GM19463 (cell line): ENCODE measurements around the gene ADARB2.
"Not testable (repeated sequence)": the region's sequence is repeated elsewhere in the genome, so short reads cannot be mapped to it uniquely, and the experiment has no call there.

ENCODE experiments used
- ATAC-seq: cut with Tn5 transposase; IDR thresholded peaks from one replicate; pipeline ENCODE4 v1.9.1; 2021; ENCODE audit warnings: mild to moderate bottlenecking, moderate library complexity; ENCODE audit not compliant: unreplicated experiment

Gene ADARB2

DNA sequence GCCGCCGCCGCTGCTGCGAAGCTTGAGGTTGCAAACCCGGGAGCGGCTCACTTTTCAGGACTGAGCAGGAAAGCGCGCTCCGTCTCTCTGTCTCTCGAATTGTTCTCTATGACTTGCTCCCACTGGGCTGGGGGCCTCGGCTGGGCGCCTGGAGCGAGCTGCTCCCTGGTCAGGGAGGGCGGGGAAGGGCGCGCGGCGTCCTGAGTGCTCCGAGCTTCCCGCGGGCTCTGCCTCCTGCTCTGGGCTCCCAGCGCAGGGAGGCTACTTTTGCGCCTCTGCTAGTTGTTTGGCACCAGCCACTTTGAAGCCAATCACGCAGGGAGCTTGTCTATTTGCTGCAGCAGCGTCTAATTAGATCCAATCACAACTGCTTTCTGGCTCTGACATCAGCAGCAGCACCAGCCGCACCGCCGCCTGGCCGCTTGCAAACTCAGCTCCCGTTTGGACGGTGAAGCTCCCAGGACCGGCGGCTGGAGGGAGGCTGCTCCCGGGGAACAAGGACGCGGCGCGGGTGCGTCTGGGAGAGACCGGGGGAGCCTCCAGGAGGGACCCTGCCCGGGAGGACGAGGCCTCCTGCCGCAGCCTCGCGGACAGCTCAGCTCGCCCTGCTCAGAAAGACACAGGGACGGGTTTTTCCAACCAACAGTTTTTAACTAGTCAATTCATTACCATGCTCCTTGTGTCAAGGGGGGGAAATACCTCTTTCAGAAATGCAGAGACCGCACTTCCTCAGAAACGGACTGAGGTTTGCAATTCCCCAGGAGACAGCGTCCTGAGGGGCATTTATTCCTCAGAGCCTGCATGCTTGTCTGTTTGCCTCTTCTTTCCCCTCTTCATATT, at the start of gene ADARB2:
ADARB2 (minus strand) TSS at position 304 of the 840 bp plus-strand sequence.
- ATAC-seq, result peak; percentile 68

DNA sequence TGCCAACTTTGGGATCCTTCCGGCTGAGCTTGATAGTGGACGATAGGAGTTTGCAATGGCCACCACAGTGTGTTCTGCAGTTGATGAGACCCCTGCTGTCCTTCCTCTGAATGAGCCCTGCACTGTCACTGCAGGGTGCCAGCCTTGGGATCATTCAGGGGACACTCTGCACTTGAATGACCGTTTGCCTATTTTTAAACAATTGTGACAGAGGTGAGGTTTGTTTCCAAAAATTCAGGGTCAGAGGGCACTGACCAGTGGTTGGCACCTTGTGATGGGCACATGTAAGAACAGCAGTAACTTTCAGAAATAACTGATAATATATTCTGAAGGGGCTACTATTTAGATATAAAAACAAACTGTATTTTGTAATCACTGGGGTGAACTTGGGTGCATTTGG, 48.5 kb upstream of the ADARB2 start:
- no peak for ATAC-seq

DNA sequence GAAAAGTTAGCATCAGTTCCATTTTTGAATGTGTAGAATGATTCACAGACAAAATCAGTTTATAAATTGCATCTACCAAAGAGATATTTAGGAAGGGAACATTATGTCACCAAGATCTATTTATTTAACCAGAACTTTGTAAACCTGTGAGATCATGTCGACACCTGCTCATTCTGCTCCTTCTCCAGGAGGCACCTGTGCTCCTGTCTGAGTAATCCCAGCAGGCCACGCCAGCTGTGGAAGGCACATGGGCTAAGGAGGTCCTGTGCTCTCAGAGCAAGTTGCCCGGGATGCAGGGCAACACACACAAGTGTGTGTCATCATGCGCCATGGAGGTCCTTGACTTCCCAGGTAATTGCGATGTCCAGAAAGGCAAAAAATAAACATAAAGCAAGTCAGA, 45.5 kb upstream of the ADARB2 start:
- no peak for ATAC-seq

DNA sequence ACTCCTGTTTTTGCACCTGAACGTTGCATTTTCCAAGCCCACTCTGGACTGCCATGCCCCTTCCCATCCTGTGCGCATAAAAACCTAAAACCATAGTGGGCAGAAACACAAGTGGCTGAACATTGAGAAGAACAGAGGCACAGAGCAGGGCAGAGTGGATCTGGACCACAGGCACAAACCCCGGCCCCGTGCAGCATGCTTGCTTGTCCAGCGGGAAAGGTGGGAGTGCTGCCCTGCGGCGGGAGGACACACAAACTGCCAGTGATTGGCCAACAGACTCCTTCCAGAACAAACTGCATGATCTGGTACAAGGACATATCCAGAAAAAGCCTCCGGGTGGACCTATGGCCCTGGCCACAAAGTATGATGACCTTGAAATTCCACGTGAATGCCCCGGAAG, 42.5 kb upstream of the ADARB2 start:
- ATAC-seq, result no peak

DNA sequence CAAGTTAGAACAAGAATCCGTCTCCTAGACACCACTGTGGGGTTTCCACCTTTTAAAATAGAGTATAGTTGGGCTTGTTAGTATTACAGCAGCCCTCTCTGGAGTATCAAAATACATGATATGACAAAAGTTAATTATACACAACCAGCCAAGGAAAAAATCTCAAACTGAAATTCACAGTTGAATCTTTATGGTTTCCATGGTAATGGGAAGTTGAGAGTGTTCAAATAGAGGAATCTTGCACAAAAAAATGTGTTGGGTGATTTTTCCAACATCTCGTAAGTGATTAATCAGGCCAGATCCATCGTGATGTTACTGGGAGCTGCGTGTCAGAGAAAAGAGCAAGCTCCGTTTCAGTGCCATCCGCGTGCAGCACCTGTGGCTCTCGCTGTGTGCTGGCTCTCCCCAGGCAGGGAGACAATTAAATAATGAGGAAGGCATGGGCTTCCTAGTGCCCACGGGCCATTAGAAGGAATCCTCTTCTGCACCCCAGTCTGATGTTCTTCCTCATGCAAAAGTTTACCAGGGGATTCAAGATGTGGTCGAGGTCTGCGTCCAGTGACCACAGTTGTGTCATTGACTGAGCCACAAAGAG, 41.1 kb upstream of the ADARB2 start:
- no peak for ATAC-seq

DNA sequence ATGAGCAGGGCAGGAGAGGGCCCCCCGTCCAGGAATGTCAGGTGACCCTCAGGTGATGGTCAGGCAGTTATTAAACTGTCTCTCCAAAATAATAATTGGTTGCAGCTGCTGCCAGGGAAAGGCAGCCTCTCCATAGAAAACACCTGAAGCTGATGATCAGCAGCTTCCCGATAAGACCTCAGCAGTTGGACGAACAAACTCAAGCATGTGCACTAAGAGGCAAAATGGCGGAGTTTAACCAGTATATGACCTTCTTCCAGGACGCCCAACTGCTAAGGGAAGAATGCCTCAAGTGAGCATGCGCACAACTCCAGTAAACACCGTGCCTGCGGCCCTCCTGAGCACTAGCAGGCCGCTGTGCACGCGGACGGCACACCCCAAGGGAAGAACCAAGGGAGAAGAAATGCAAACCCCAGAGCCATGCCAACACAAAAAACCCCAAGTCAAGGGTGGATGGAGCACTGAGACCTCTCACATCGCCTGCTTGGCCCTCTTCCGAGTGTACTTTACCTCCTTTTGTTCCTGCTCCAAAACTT, 38.9 kb upstream of the ADARB2 start:
- no peak for ATAC-seq

DNA sequence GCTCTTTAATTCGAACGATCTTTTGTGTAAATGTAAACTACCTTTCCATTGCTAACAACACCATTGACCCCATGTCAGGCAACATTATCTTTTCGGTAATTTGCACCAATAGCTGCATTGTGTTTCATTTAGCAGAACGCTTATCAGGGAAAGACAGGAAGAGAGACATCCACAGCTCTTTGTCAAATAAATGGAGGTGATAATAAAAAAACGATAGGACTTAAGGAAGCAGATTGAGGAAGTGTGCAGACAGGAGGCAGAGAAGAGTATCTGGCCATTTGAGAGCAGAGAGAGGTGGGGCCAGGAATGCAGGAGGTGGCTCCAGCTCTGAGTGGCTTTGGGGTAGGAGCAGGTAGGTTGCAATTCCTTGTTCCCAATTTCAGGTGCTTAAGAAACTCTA, 37.5 kb upstream of the ADARB2 start:
- ATAC-seq, result no peak

DNA sequence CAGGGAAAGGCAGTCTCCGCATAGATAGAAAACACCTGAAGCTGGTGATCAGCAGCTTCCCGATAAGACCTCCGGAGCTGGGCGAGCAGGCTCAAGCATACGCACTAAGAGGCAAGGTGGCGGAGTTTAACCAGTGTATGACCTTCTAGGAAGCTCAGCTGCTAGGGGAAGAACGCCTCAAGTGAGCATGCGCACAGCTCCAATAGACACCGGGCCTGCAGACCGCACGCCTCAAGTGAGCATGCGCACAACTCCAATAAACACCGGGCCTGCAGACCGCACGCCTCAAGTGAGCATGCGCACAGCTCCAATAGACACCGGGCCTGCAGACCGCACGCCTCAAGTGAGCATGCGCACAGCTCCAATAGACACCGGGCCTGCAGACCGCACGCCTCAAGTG, 35.9 kb upstream of the ADARB2 start:
- ATAC-seq, result not testable (repeated sequence)

DNA sequence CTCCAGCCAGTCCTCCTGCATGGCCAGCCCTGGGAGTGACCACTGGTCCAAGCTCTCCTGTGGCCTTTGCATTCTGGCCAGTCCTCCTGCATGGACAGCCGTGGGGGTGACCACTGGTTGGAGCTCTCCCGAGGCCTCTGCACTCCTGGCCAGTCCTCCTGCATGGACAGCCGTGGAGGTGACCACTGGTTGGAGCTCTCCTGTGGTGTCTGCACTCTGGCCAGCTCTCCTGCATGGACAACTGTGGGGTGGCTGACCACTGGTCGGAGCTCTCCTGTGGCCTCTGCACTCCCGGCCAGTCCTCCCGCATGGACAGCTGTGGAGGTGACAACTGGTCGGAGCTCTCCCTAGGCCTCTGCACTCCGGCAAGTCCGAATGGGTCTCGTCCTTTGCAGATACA, 28.7 kb upstream of the ADARB2 start:
- ATAC-seq, result no peak

DNA sequence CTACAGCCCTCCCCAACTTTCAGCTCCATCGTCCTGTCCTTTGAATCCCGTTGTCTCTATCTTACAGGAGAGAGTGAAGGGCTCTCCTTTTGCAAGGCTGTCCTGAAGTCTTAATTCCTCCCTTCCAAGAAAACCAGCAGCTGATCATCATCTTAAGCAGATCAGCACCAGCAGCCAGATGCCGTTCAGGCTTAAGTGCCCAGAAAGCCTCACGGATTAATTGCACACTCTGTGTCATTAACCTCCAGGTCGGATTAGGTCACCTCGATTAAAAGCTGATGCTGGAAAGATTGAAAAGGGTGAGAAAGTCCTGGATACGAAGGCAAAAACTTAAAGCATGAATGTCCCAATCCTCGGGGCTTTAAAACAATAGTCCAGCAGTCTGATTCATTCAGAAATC, 24.8 kb upstream of the ADARB2 start:
- ATAC-seq, result no peak

DNA sequence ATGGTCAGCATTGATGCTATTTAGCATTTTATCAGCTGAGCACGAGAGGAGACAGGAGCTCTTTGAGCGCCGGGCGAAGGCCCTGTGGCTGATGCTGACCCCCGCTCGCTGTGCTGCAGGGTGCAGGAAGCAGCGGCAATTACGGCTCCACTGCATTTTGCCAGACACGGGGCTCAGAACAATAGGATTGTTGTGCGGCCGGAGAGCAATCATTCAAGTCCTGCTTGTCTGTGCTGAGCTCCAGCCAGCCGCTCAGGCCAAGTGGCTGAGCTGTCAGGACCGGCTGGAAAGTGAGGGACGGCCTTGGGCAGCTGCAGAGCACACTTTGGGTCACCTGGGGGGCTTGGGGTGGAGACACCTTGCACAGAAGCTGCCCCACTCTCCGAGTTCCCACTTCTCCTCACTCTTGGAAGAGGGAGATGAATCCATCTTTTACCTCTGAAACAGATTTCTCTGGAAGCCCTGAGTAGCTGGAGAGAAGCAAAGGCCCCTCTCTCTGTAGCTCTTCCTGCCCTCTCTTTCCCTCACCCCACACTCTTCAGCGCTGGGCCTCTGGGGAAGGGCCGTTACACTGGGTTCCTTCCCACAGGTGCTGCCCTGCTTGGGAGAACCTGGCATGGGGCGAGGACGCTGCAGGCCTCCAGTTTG, 17.3 kb upstream of the ADARB2 start:
- no peak for ATAC-seq

DNA sequence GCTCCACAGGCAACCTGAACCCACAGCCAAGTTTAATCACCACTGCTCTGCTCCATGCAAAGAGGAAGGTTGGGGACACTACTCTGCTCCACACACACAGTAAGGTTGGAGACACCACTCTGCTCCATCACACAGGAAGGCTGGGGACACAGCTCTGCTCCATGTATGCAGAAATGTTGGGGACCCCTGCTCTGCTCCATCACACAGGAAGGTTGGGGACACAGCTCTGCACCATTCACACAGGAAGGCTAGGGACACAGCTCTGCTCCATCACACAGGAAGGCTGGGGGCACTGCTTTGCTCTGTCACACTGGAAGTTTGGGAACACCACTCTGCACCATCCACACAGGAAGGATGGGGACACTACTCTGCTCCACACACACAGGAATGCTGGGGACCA, 14.8 kb upstream of the ADARB2 start:
- no peak for ATAC-seq

DNA sequence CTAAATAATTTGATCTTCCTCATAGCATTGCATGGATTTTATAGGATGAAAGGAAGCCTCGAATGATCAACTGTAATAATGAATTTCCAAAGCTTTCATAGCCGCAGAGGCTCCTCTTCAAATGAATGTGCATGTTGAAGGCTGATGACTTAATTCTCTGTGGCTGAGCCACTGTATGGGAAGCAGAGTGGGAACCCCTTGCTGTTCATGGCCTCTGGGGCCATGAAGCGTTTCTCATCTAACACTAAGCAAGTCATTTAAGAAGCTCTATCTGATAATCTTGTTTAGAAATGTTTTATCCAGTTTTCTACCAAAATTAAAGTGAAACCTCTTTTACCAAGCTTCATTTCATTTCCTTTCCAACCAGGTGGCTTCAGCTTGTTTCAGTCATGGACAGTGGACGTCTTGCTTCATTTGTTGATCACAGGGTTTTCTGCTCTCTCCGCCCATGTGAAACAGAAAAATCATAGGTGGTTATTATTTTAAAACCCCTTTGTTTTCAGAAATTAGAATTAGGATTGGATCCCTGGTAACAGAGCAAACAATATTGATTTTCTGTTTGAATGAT, 10.3 kb upstream of the ADARB2 start:
- ATAC-seq, result no peak

DNA sequence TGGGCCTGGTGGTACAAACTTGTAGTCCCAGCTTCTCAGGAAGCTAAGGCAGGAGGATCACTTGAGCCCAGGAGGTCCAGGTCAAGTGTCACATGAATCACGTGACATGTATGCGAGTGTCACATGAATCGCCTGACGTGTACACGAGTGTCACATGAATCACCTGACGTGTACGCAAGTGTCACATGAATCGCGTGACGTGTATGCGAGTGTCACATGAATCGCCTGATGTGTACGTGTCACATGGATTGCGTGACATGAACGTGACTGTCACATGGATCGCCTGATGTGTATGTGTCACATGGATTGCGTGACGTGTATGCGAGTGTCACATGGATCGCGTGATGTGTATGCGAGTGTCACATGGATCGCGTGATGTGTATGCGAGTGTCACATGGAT, 9.5 kb upstream of the ADARB2 start:
- ATAC-seq, result no peak

DNA sequence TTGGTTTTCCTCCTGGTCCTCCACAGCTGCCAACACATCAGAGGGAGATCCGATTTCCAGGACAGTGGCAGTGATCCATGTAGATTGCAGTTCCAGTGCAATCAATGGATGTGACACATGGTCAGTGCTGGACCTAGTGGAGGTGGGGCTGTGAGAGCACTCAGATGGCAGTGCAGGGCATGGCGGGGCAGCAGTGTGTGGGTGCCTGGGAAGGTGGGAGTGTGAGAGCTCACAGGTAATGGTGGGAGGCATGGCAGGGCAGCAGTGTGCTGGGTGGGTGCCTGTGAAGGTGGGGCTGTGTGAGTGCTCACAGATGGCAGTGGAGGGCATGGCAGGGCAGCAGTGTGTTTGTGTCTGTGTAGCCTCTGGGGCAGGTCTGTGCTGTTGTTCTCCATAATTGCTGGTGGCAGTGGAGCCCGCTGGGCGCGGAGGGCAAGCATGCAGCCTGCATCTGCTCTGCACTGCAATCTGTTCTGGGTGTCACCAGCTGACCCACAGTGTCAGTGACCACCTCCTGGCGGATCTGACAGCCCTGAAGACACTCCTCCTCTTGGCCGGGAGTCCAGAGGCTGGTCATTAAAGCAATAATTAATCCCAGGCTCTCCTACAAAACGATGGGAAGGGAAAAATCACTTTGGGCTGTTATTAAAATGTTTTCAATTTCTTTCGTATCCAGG, 8.6 kb upstream of the ADARB2 start:
- no peak for ATAC-seq

DNA sequence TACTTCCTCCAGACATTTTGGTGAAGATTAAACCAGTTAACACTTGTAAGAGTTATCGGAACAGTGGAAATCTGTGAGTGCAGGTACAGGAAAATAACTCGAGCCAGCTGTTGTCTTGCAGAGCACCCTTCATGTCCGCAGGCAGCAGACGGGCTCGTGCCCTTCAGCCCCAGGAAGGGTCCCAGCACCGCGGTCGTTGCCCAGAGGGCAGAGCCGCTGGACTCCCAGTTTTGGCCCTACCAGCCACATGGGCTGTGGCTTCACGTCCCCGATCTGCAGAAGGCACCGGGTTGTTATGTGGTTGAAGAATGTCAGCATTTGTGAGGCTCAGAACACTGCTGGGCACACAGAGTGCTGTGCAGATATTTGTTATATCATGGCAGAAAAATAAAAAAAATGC, 7.2 kb upstream of the ADARB2 start:
- no peak for ATAC-seq

DNA sequence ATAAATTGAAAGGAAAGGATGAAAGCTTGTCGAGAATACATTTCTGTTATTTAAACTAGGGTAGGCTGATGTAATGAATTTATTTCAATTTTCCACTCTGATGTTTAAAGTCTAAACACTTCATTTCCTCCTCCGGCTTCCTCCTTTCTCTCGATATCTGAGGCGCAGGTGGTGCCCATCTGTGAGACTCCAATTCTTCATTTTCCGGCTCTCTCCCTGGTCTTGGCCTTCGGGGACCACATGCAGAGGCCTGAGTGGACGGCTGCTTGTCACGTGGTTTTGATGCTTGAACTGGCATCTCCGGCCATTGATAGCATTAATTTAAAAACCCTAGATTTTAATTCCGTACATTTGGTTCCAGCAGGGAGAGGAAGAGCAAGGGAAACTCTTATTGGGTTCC, 5.8 kb upstream of the ADARB2 start:
- ATAC-seq, result no peak

DNA sequence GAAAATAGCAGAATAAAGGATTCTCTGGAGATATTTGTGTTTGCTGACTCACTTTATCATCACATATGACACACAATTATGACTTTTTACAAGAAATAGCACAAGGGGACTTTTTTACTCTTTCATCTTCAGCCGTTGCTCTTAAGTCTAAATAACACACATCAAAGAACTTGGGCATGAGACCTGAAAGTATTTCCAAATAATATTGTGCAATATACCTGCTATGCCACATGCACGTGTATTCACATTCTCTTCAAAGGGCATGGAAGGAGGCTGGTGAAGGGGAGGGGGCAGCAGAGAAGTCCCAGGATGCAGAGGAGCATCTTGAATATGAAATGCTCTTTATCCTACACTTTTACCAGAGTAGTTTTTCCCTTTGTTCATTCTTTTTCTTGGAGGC, 4.1 kb upstream of the ADARB2 start:
- no peak for ATAC-seq

DNA sequence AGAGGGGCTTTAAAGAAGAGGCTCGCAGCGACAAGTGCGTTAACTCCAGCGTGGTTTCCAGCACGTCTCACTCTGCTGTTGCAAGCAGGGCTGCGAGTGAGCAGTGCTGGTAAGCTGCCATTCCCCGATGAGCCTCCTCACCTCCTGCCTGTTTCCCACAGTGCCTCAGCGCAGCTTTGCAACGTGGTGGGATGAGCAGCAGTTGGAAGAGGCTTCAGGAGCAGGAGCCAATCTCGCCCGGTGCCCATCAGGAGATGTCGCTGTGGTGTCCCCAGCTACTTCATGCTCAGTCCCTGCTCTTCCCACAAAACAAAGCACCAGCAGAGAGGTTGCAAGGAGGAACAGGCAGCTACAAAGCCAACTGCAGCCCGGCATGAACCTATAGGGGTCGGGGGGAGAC, 2.4 kb upstream of the ADARB2 start:
- no peak for ATAC-seq

DNA sequence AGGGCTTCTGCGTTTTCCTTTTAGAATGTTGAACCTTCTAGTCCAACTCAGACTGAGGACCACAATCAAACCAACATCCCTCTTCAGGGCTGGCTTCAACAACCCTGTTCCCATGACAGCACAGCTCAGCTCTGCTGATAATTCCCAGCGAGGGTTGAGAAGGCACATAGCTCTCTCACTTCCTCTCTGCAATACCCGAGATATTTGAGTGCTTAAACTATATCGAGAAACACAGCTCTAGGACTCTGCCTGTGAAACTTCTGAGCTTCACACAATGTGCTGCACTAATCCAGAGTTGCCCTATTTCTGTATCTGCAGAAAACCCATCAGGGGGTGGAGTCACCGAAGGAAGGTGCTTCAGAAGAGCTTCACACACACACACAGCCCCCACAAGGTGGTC, 1.6 kb upstream of the ADARB2 start:
- no peak for ATAC-seq

DNA sequence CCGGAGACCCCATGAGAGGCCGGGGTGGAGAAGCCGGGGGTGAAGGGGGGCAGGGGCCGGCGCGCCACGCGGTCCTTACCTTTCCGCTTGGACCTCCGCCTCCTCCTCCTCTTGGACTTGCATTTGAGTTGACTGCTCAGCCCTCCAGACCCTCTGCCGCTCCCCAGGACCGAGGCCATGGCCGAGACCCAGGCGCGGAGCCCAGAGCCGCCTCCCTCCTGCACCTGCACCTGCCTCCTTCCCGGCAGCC, 428 bp downstream of the ADARB2 start:
- ATAC-seq, result no peak
